ENCODE measurements around the gene MEIG1. TPM values are rescaled to one million over a fixed set of nuclear protein-coding genes. Genes with fewer than 3 reads are reported as not detected.
"Not testable (repeated sequence)": the region's sequence is repeated elsewhere in the genome, so short reads cannot be mapped to it uniquely, and the experiment has no call there.

MEIG1 gene
- total RNA-seq, 2 experiments from 2014 or later, result 0.81 to 0.93 TPM

DNA sequence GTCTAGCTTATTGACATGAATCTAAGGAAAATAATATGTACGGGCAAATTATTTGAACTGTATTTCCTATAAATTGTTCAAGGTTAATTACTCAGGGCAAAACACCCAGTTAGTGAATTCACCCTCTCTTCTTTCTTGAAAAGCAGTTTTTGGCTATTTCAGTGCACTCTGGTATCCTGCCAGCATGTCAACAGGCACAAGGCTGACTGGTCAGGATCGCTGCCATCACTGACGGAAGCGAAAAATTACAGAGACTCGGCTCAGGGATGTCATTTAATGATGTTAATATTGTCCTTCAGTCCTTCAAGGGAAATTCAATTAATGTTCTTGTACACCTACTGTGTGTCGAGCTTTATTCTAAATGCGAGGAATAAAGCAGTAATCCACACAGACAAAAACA is 56.3 kb downstream of the MEIG1 start:
- Mint-ChIP-seq H3K4me3 (no peak overlapping the region), H3K36me3 (ENCODE audit: low read depth) (no peaks in the 10 kb centered on the region), H3K27me3 (ENCODE audit: low read depth) (no peaks in the 10 kb centered on the region), H3K9me3 (no peaks in the 10 kb centered on the region), H3K4me1 (ENCODE audit: low read depth) (no peaks in the 10 kb centered on the region), H3K27ac (no peak overlapping the region)
- no peak for DNase-seq
- CTCF ChIA-PET, result interaction anchor here (0.8 kb wide), 1 partner anchor 7 kb away, joined by 5 read pairs; no protein-coding TSS in a partner anchor
- intact Hi-C loops (cut with micrococcal nuclease), result no loop called here

DNA sequence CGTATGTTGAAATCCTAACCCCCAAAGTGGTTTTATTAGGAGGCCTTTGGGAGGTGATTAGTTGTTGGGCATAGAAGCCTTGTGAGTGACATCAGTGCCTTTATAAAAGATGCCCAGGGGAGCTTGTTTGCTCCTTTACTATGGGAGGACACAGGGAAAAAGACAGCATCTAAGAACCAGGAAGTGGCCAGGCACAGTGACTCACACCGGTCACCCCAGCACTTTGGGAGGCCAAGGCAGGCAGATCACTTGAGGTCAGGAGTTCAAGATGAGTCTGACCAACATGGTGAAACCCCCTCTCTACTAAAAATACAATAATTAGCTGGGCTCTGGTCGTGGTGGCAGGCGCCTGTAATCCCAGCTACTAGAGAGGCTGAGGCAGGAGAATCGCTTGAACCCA is 61.8 kb downstream of the MEIG1 start:
- H3K27me3 Mint-ChIP-seq (ENCODE audit: low read depth); DNase-seq; CTCF ChIA-PET; H3K27ac Mint-ChIP-seq; H3K4me1 Mint-ChIP-seq (ENCODE audit: low read depth); H3K4me3 Mint-ChIP-seq; H3K9me3 Mint-ChIP-seq; intact Hi-C loops (cut with micrococcal nuclease); H3K36me3 Mint-ChIP-seq (ENCODE audit: low read depth): not testable (repeated sequence)

Other genes with a start within 250 kb of the MEIG1 start
- 100 to 1,000 TPM; 105 to 129 TPM for gene FAM107B, start 184.5 kb upstream of the MEIG1 start, total RNA-seq
- gene CDNF, start 121.4 kb upstream of the MEIG1 start, total RNA-seq, result 1 to 10 TPM; 1.6 to 1.8 TPM
- 10 to 100 TPM; 28.1 to 29.9 TPM for gene HSPA14, start 121.1 kb upstream of the MEIG1 start, total RNA-seq
- 10 to 100 TPM; 19.6 to 21.3 TPM for gene MSANTD7, start 121.1 kb upstream of the MEIG1 start, total RNA-seq
- gene SUV39H2, start 80.5 kb upstream of the MEIG1 start, total RNA-seq, result 10 to 100 TPM; 35.8 to 38.2 TPM
- gene DCLRE1C, start 5.3 kb upstream of the MEIG1 start, total RNA-seq, result 10 to 100 TPM in 1 of 2 experiments, 1 to 10 TPM in 1; 9.8 to 13.9 TPM
- under 1 TPM in 1 of 2 experiments, not detected in 1; 0.74 TPM for gene OLAH, start 84.6 kb downstream of the MEIG1 start, total RNA-seq
- under 1 TPM; 0.72 to 0.94 TPM for gene ACBD7, start 129.4 kb downstream of the MEIG1 start, total RNA-seq
- 10 to 100 TPM; 15.6 to 16.3 TPM for gene RPP38, start 138.0 kb downstream of the MEIG1 start, total RNA-seq
- 10 to 100 TPM; 20.4 to 22.3 TPM for gene NMT2, start 209.3 kb downstream of the MEIG1 start, total RNA-seq

Data from activated naive CD4-positive, alpha-beta T cell treated with anti-CD3 and anti-CD28 coated beads for 36 hours (primary cell).